CD4-positive, alpha-beta T cell treated with Interleukin-12 subunit alpha and Interleukin-12 subunit beta, for 1 hour (primary cell): ENCODE results near the gene ABCC8.

ENCODE experiments used
- DNase-seq: peaks from one replicate; pipeline ENCODE4 v3.0.0-alpha.2; 2020

Gene ABCC8

DNA sequence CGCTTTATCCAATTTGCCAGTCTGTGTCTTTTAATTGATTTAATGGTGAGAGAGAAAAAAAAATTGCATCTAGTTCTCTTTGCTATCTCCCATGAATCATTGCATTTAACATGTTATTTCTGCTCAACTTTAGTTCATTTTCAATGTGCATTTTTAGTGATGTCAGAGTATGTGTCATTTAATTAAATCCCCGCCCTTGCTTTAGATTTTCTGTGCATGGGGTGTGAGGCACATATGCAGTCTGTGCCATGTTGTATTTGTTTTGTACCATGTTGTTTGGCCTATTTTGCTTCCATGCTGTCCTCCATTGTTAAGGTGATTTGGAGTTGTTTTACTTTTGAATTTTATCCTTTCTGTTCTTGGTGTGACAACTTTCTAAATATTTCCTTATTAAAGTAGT lies 133.4 kb downstream of the ABCC8 start:
- DNase-seq = no peak
